ENCODE results near the gene TM9SF2. TPM values are rescaled to one million over a fixed set of nuclear protein-coding genes. Genes with fewer than 3 reads are reported as not detected.

The TM9SF2 gene
- total and polyA plus RNA-seq, 9 of the 15 experiments (the other 6 are each of a cell fraction or from before 2014, with no cell fraction given): 23.3 to 83.2 (median 55.1) TPM

- TF ChIP-seq FOSL1 (tag; conservative IDR thresholded peaks at IDR 0.05): peak; percentile 35; the same call in 1 of the 2 replicates
- no peak for TF ChIP-seq PML (IDR thresholded peaks at IDR 0.05; ENCODE audit: low read length)
- no peak for TF ChIP-seq SMARCA5 (IDR thresholded peaks at IDR 0.05)
- TF ChIP-seq ETV1 (tag; conservative IDR thresholded peaks at IDR 0.05; ENCODE audit: low read depth): no peak; the same call in 1 of the 2 replicates
- peak in 1 of 2 experiments; percentile 1 for TF ChIP-seq E2F6 (IDR thresholded peaks at IDR 0.05; ENCODE audit: borderline replicate concordance in 1 of 2, extremely low read depth in 1 of 2, insufficient read depth in 1 of 2, insufficient read length in 1 of 2, low read depth in 1 of 2, low read length in 1 of 2, poor library complexity in 1 of 2, severe bottlenecking in 1 of 2)
- peak; percentile 85 for TF ChIP-seq VEZF1 (CRISPR knock-in tag; IDR thresholded peaks at IDR 0.05)
- TF ChIP-seq EZH2 (IDR thresholded peaks at IDR 0.05; ENCODE audit: borderline replicate concordance, low read depth, low read length): no peak
- peak; percentile 51 to 65; a peak in 1 of 4 replicates for TF ChIP-seq MNT (conservative IDR thresholded peaks at IDR 0.05)
- no peak for TF ChIP-seq ZNF311 (CRISPR knock-in tag; IDR thresholded peaks at IDR 0.05)
- TF ChIP-seq ATF4 (CRISPR knock-in tag; IDR thresholded peaks at IDR 0.05): no peak
- no peak for TF ChIP-seq MEF2A (IDR thresholded peaks at IDR 0.05; ENCODE audit: control insufficient read depth, low read depth, low read length)
- TF ChIP-seq CBX8 (IDR thresholded peaks at IDR 0.05; ENCODE audit: borderline replicate concordance, extremely low read depth, low read depth, low read length, poor library complexity, severe bottlenecking): no peak
- TF ChIP-seq ZNF431 (CRISPR knock-in tag; IDR thresholded peaks at IDR 0.05): no peak
- no peak for TF ChIP-seq NR3C1 (CRISPR knock-in tag; IDR thresholded peaks at IDR 0.05)
- no peak for TF ChIP-seq MTA2 (IDR thresholded peaks at IDR 0.05; ENCODE audit: low read depth)
- no peak for TF ChIP-seq ZNF395 (CRISPR knock-in tag; IDR thresholded peaks at IDR 0.05)
- TF ChIP-seq CREB3 (tag; conservative IDR thresholded peaks at IDR 0.05; ENCODE audit: low read depth): 0 out of 2 replicates have a peak, but pooled peaks have one; percentile 24
Measured at GRCh38 chr13:99498171-99499161, 2.8 kb upstream of the TM9SF2 start (continued).
